Measurements from ENCODE around the gene ZNF695. TPM values are rescaled to one million over a fixed set of nuclear protein-coding genes. Genes with fewer than 3 reads are reported as not detected.

ZNF695 gene
- total and polyA plus RNA-seq, 2 donors (not counting 3 experiments of a cell fraction or from before 2014, with no cell fraction given) = 2.0 to 5.5 TPM

GRCh38 chr1:246989901-246990300 lies 18.0 kb downstream of the ZNF695 start:
- Histone ChIP-seq H3K4me3 (replicated peaks in 1 of 3; ENCODE audit: insufficient read depth in 1 of 3, low read depth in 1 of 3, low read length in 3 of 3) (no peak overlapping the region), H3K9me1 (replicated peaks; ENCODE audit: control insufficient read depth, extremely low read depth, insufficient read depth, low read length) (no peaks in the 10 kb centered on the region), H3K4me1 (ENCODE audit: control insufficient read depth, extremely low read depth, insufficient read depth, low read length) (no peaks in the 10 kb centered on the region), H3K9me3 (replicated peaks; ENCODE audit: control insufficient read depth, insufficient read depth, low read length) (peaks cover 12% of the 10 kb centered on the region), H3K9ac (replicated peaks; ENCODE audit: extremely low read depth, insufficient read depth, low read length) (no peak overlapping the region), H3K36me3 (ENCODE audit: control insufficient read depth in 2 of 2, extremely low read depth in 1 of 2, insufficient read depth in 2 of 2, low read length in 2 of 2) (peaks cover 3% of the 10 kb centered on the region in 2 experiments), H2AFZ (ENCODE audit: low read depth, low read length) (no peak overlapping the region), H3K27me3 (ENCODE audit: control insufficient read depth in 2 of 2, insufficient read depth in 2 of 2, low read length in 2 of 2) (no peaks in the 10 kb centered on the region), H3K27ac (ENCODE audit: insufficient read depth, low read depth, low read length) (no peak overlapping the region), H3K4me2 (ENCODE audit: insufficient read depth, low read length) (no peak overlapping the region), H4K20me1 (replicated peaks; ENCODE audit: control insufficient read depth, extremely low read depth, insufficient read depth, low read length) (no peaks in the 10 kb centered on the region), H3K79me2 (ENCODE audit: control insufficient read depth, insufficient read depth, low read length) (no peaks in the 10 kb centered on the region)
- CTCF ChIA-PET = no interaction called here
- no TSS peak for BruUV-seq (replicated peaks)
- POLR2A ChIA-PET = interaction anchor here (0.8 kb wide), 1 partner anchor 58 kb away, joined by 6 read pairs; no protein-coding TSS in a partner anchor
- FAIRE-seq (no peak), DNase-seq (ENCODE audit: low read depth, low spot score) (no peak)
- dilution Hi-C loops (cut with MboI; ENCODE audit: extremely low pct_ligation_motif_present, low sequenced_read_pairs) (no loop called here), intact Hi-C loops (cut with micrococcal nuclease) (no loop called here)
- TF ChIP-seq EZH2 (IDR thresholded peaks at IDR 0.05; ENCODE audit: borderline replicate concordance, low read depth, low read length, severe bottlenecking) = no peak
- no peak for TF ChIP-seq POLR2A (IDR thresholded peaks at IDR 0.05; ENCODE audit: low read depth, low read length)
- TF ChIP-seq GATA2 (IDR thresholded peaks at IDR 0.05; ENCODE audit: insufficient read depth, insufficient read length, low read depth, low read length) = no peak
- TF ChIP-seq, protein P1, sequence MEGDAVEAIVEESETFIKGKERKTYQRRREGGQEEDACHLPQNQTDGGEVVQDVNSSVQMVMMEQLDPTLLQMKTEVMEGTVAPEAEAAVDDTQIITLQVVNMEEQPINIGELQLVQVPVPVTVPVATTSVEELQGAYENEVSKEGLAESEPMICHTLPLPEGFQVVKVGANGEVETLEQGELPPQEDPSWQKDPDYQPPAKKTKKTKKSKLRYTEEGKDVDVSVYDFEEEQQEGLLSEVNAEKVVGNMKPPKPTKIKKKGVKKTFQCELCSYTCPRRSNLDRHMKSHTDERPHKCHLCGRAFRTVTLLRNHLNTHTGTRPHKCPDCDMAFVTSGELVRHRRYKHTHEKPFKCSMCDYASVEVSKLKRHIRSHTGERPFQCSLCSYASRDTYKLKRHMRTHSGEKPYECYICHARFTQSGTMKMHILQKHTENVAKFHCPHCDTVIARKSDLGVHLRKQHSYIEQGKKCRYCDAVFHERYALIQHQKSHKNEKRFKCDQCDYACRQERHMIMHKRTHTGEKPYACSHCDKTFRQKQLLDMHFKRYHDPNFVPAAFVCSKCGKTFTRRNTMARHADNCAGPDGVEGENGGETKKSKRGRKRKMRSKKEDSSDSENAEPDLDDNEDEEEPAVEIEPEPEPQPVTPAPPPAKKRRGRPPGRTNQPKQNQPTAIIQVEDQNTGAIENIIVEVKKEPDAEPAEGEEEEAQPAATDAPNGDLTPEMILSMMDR (IDR thresholded peaks at IDR 0.05; ENCODE audit: extremely low read depth in 1 of 2, insufficient read depth in 1 of 2, low read depth in 1 of 2, low read length in 2 of 2) = no peak
- TF ChIP-seq, protein P2, sequence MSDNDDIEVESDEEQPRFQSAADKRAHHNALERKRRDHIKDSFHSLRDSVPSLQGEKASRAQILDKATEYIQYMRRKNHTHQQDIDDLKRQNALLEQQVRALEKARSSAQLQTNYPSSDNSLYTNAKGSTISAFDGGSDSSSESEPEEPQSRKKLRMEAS (IDR thresholded peaks at IDR 0.05; ENCODE audit: insufficient read depth, insufficient read length) = no peak
- no peak for TF ChIP-seq JUN (IDR thresholded peaks at IDR 0.05; ENCODE audit: borderline replicate concordance, insufficient read depth, insufficient read length, low read depth)
- no peak for TF ChIP-seq MYC (IDR thresholded peaks at IDR 0.05; ENCODE audit: low read depth, low read length)
- TF ChIP-seq FOS (IDR thresholded peaks at IDR 0.05; ENCODE audit: borderline replicate concordance, insufficient read depth, low read length) = no peak
- no peak for TF ChIP-seq POLR2AphosphoS5 (IDR thresholded peaks at IDR 0.05; ENCODE audit: insufficient read depth, low read depth, low read length)

Measured in endothelial cell of umbilical vein (primary cell).